ENCODE results near the gene PDE4B.

PDE4B gene

DNA sequence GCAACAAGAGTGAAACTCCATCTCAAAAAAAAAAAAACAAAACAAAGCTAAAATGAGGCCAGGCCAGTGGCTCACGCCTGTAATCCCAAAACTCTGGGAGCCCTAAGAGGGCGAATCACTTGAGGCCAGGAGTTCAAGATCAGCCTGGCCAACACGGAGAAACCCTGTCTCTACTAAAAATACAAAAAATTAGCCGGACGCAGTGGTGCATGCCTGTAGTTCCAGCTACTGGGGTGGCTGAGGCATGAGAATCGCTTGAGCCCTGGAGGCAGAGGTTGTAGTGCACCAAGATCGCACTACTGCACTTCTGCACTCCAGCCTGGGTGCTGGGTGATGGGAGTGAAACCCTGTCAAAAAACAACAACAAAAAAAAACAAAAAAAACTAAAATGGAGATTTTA is 550.0 kb downstream of the PDE4B start:
- DNase-seq (ENCODE audit: low spot score), result no peak
- no peak for TF ChIP-seq CTCF (IDR thresholded peaks at IDR 0.05; ENCODE audit: extremely low read depth, missing control alignments)

DNA sequence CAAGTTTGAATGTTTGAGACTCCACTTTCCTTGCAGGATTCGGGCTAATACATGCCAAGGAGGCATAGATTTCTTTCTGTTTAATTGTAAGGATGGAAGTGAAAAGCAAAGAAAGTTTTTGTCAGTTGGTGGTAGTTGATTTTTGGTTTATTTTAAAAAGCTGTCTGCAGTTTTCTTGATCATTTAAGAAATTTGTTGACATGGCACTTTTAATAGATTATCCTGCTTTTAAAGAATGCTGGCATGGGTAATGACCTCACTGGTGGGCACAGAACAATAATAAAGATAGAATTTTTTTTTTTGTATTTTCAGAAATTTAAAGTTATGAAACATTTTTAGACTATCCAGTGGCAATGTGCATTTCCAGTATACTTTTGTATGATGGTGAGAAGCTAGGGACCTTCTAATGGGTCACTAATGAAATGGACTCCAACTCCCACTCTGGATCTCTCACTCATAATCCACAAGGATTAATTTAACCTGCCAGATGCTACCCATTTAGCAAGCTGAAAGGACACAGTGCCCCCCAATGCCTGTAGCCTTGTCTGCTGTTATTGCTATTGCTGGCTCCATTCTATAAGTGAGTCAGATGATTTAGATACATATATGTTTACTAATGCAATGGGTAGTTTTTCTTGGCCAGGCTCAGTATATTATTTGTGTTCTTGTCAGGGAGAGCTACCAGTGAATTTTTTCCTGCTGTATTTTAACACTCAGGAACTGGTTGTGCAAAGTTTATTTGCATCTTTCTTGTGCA is 551.1 kb downstream of the PDE4B start:
- DNase-seq (ENCODE audit: low spot score), result no peak
- TF ChIP-seq CTCF (IDR thresholded peaks at IDR 0.05; ENCODE audit: extremely low read depth, missing control alignments), result no peak

DNA sequence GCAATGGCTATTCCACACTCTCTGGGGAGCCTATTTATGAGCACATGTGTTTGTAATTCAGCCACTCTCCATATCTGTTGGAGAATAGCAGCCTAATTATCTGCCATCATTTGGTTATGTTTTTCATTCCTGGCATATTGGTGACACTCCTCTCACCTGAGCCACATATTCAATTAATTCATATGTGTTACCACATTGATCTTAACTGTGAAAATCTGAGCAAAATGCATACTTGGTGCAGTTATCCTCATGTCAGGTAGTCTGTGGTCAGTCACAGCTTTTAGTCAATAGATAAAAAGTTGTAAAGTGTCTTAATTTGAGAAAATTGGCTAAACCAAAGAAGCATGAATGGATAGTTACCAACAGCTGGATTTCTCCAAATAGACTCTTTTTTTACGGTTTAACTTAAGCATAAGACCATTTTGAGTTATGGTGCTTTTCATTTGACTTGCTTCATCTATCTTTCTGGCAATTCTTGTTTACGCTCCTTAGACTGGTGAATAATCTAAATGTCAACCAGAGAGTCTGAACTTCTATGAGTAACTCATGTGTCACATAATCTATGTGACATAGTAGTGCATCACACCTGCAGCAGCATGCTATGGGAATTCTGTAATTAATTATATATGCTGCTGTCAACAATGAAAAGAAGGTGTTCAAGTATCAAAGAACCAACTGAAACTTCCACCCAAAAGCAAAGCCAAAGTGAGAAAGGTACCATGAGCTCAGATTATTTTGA is 553.5 kb downstream of the PDE4B start:
- DNase-seq (ENCODE audit: low spot score), result no peak
- TF ChIP-seq CTCF (IDR thresholded peaks at IDR 0.05; ENCODE audit: extremely low read depth, missing control alignments), result no peak

GRCh38 chr1:66346873-66347272 is 554.2 kb downstream of the PDE4B start:
- no peak for TF ChIP-seq CTCF (IDR thresholded peaks at IDR 0.05; ENCODE audit: extremely low read depth, missing control alignments)

DNA sequence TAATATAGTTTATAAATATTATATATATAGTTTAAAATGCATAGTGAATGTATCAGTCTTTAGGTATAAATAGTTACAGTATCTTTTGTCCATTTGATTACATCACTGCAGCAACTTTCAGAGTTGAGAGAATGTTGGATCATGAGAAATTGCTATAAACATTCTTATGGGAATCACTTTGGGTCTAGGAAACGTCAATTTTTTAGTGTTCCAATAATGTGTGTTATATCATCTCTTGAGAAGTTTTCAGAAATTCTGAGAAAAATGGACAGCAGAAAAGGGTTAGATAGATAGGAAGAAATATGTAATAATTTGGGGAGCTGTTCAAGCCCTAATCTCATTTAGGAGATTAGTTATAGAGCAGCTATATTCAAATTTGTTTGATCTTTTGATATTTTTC is 556.1 kb downstream of the PDE4B start:
- no peak for DNase-seq (ENCODE audit: low spot score)

More at GRCh38 chr1:66346873-66347272, 554.2 kb downstream of the PDE4B start:
- DNase-seq (ENCODE audit: low spot score), result no peak

GRCh38 chr1:66349242-66349641 is 556.5 kb downstream of the PDE4B start:
- DNase-seq (ENCODE audit: low spot score), result no peak
- TF ChIP-seq CTCF (IDR thresholded peaks at IDR 0.05; ENCODE audit: extremely low read depth, missing control alignments), result no peak

More for the DNA sequence above, 556.1 kb downstream of the PDE4B start:
- TF ChIP-seq CTCF (IDR thresholded peaks at IDR 0.05; ENCODE audit: extremely low read depth, missing control alignments), result no peak

- TF ChIP-seq CTCF (IDR thresholded peaks at IDR 0.05; ENCODE audit: extremely low read depth, missing control alignments), result no peak
Measured at GRCh38 chr1:66350001-66350547, 557.4 kb downstream of the PDE4B start.

More at GRCh38 chr1:66350001-66350547, 557.4 kb downstream of the PDE4B start:
- no peak for DNase-seq (ENCODE audit: low spot score)

Measured in GM20000 (cell line).